Endothelial cell of umbilical vein (primary cell): ENCODE measurements around the gene SLC22A4. TPM values are rescaled to one million over a fixed set of nuclear protein-coding genes. Genes with fewer than 3 reads are reported as not detected.

Experiments
- BruUV-seq: library from RNA; stranded (reverse); fragments of 400-500 nt; replicated peaks from 2 replicates; lab custom pipeline; 2021; lab: Mats Ljungman, UMichigan
- CTCF ChIA-PET: fragments of 300-600, 350-600 bp; sonication (Branson Sonifier 250); formaldehyde crosslinking; loops from one replicate; lab custom pipeline; 2021; ENCODE audit warnings: antibody characterized with exemption, inconsistent platforms; lab: Charles Lee
- POLR2A ChIA-PET: fragments of 300-600, 350-600 bp; sonication (Branson Sonifier 250); formaldehyde crosslinking; loops from one replicate; lab custom pipeline; 2021; ENCODE audit warnings: antibody characterized with exemption, inconsistent platforms; lab: Charles Lee
- DNase-seq: peaks from one replicate; pipeline ENCODE4 v3.0.0-alpha.2; 2011; ENCODE audit warnings: low read depth, low spot score
- FAIRE-seq: peaks from 2 replicates; lab custom pipeline; 2011; peaks lifted over from hg19 to GRCh38; lab: Jason Lieb, UNC
- H2AFZ ChIP-seq: 2 replicates; pipeline ENCODE4 v1.6.0; 2012; ENCODE audit warnings: low read depth, low read length, control low read depth, inconsistent platforms
- H3K27ac ChIP-seq: 2 replicates; pipeline ENCODE4 v1.5.1; 2011; ENCODE audit warnings: low read depth, mild to moderate bottlenecking, control low read depth, low read length, moderate library complexity; ENCODE audit not compliant: insufficient read depth
- H3K27me3 ChIP-seq, 2 experiments: 2 replicates each; pipeline versions ENCODE4 v1.6.0 to v1.6.1; 2011; ENCODE audit warnings: low read length in 2 of 2, mixed read lengths in 1 of 2; ENCODE audit not compliant: control insufficient read depth in 2 of 2, insufficient read depth in 2 of 2
- H3K36me3 ChIP-seq, 2 experiments: 2 replicates in 1 of 2; 3 replicates in 1 of 2; pipeline ENCODE4 v1.5.1; 2011; ENCODE audit warnings: low read length in 2 of 2, mild to moderate bottlenecking in 1 of 2, moderate library complexity in 1 of 2; ENCODE audit not compliant: control insufficient read depth in 2 of 2, insufficient read depth in 2 of 2; ENCODE audit errors: extremely low read depth in 1 of 2
- H3K4me1 ChIP-seq: 3 replicates; pipeline ENCODE4 v1.5.1; 2011; ENCODE audit warnings: mild to moderate bottlenecking, low read length; ENCODE audit not compliant: control insufficient read depth, insufficient read depth; ENCODE audit errors: extremely low read depth
- H3K4me2 ChIP-seq: 2 replicates; pipeline ENCODE4 v1.6.1; 2011; ENCODE audit warnings: low read length, control low read depth, mixed read lengths; ENCODE audit not compliant: insufficient read depth
- H3K4me3 ChIP-seq, 3 experiments: fragments of 200-600 bp in 1 of 3; sonication (generic), shearing (Covaris generic) in 1 of 3; replicated peaks in 1 of 3; 2 replicates each; pipeline ENCODE4 v1.5.1; 2011 to 2016; ENCODE audit warnings: control low read depth in 3 of 3, low read length in 3 of 3, mild to moderate bottlenecking in 2 of 3, inconsistent platforms in 1 of 3, low read depth in 1 of 3, moderate library complexity in 1 of 3; ENCODE audit not compliant: insufficient read depth in 1 of 3
- H3K79me2 ChIP-seq: 2 replicates; pipeline ENCODE4 v1.6.0; 2012; ENCODE audit warnings: low read length, inconsistent platforms; ENCODE audit not compliant: control insufficient read depth, insufficient read depth
- H3K9ac ChIP-seq: replicated peaks from 2 replicates; pipeline ENCODE3; 2011; ENCODE audit warnings: low read length, control low read depth; ENCODE audit not compliant: insufficient read depth; ENCODE audit errors: extremely low read depth
- H3K9me1 ChIP-seq: replicated peaks from 3 replicates; pipeline ENCODE4 v1.6.0; 2011; ENCODE audit warnings: mild to moderate bottlenecking, low read length; ENCODE audit not compliant: control insufficient read depth, insufficient read depth; ENCODE audit errors: extremely low read depth
- H3K9me3 ChIP-seq: replicated peaks from 2 replicates; pipeline ENCODE4 v1.5.1; 2012; ENCODE audit warnings: low read length, inconsistent platforms; ENCODE audit not compliant: control insufficient read depth, insufficient read depth
- H4K20me1 ChIP-seq: replicated peaks from 2 replicates; pipeline ENCODE3; 2011; ENCODE audit warnings: mild to moderate bottlenecking, low read length; ENCODE audit not compliant: control insufficient read depth, insufficient read depth; ENCODE audit errors: extremely low read depth
- FOS ChIP-seq: IDR thresholded peaks from 2 replicates; pipeline ENCODE4 v1.6.1; 2011; ENCODE audit warnings: mild to moderate bottlenecking, low read length, moderate library complexity, borderline replicate concordance; ENCODE audit not compliant: insufficient read depth
- GATA2 ChIP-seq: IDR thresholded peaks from 2 replicates; pipeline ENCODE4 v1.7.0; 2011; ENCODE audit warnings: low read depth, mild to moderate bottlenecking, moderate library complexity, mixed read lengths, low read length; ENCODE audit not compliant: insufficient read length, insufficient read depth
- JUN ChIP-seq: IDR thresholded peaks from 2 replicates; pipeline ENCODE4 v1.6.1; 2011; ENCODE audit warnings: borderline replicate concordance, low read depth; ENCODE audit not compliant: insufficient read length, insufficient read depth
- MYC ChIP-seq: IDR thresholded peaks from one replicate; pipeline ENCODE4 v1.6.1; 2011; ENCODE audit warnings: mild to moderate bottlenecking, low read depth, low read length
- POLR2A ChIP-seq: IDR thresholded peaks from 2 replicates; pipeline ENCODE4 v1.6.1; 2012; ENCODE audit warnings: low read depth, mild to moderate bottlenecking, control low read depth, low read length
- POLR2AphosphoS5 ChIP-seq: IDR thresholded peaks from 2 replicates; pipeline ENCODE4 v1.6.1; 2012; ENCODE audit warnings: low read depth, mild to moderate bottlenecking, control low read depth, low read length, moderate library complexity; ENCODE audit not compliant: insufficient read depth
- dilution Hi-C: fragments of 300-500 bp; cut with MboI; formaldehyde crosslinking; loops from one replicate; pipeline ENCODE4 v1.15.0; 2019; ENCODE audit warnings: low sequenced_read_pairs; ENCODE audit not compliant: extremely low pct_ligation_motif_present
- intact Hi-C: fragments of 100-400 bp; cut with micrococcal nuclease; formaldehyde crosslinking; loops from one replicate; pipeline ENCODE4 v1.10.0; 2022
- polyA plus RNA-seq, 4 experiments: library from polyadenylated mRNA; depleted of rRNA in 3 of 4; stranded (reverse) in 3 of 4; unstranded in 1 of 4; fragments of >200 nt; gene quantifications; 2 replicates each; pipeline versions ENCODE4 v1.2.1 to v1.2.3, GENCODE V29; 2011 to 2012; ENCODE audit warnings: missing spikeins in 1 of 4
- total RNA-seq: library from RNA; stranded (reverse); gene quantifications from 2 replicates; pipeline ENCODE4 v1.2.3, GENCODE V29; 2021
- TF ChIP-seq, protein P1 (sequence below), 2 donors: IDR thresholded peaks; 1 replicate in 1 of 2; 2 replicates in 1 of 2; pipeline ENCODE4 v1.5.1; 2011; ENCODE audit warnings: low read length in 2 of 2, mild to moderate bottlenecking in 2 of 2, moderate library complexity in 2 of 2, control low read depth in 1 of 2, inconsistent platforms in 1 of 2, low read depth in 1 of 2; ENCODE audit not compliant: insufficient read depth in 1 of 2; ENCODE audit errors: extremely low read depth in 1 of 2

Gene SLC22A4
- total and polyA plus RNA-seq, 2 donors (not counting 3 experiments of a cell fraction or from before 2014, with no cell fraction given), result 4.9 to 6.9 TPM

DNA sequence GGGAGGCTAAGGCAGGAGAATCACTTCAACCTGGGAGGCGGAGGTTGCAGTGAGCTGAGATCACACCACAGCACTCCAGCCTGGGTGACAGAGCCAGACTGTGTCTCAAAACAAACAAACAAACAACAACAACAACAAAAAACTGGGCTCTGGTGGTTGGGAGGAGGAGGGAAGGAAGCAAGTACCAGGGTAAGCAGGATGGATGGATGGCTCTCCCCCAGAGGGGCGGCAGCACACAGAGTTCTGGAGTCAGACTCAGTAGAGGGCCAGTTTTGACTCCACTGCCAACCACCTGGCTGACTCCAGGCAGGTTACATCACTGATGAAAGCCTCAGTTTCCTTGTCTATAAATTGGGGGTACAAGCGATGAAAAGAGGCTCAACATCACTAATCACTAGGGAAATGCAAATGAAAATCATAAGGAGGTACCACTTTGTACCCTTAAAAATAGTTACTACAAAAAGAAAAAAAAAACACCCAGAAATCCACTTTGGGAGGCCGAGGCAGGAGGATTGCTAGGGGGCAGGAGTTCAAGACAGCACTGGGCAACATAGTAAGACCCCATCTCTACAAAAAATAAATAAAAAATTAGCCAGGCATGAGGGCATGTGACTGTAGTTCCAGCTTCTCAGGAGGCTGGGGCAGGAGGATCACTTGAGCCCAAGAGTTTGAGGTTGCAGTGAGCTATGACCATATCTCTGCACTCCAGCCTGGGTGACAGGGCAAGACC, 3.2 kb downstream of the SLC22A4 start:
- ChIA-PET CTCF (interaction anchor here (0.8 to 2.4 kb wide), 11 partner anchors 10 to 204 kb away, joined by 3 to 15 read pairs (median 5); partner anchors contain the start of gene SLC22A5), POLR2A (no interaction called here)
- DNase-seq (no peak), FAIRE-seq (no peak)
- intact Hi-C loops, result loop anchor here (10.0 kb wide), 2 partner anchors 197 to 527 kb away; partner anchors contain the start of gene IRF1
- no TSS peak for BruUV-seq
- Histone ChIP-seq H3K4me3 (no peak overlapping the region), H3K9me3 (no peaks in the 10 kb centered on the region), H3K4me2 (no peak overlapping the region), H2AFZ (no peak overlapping the region), H3K27ac (peak overlapping the region; percentile 93), H3K9ac (no peak overlapping the region), H3K27me3 (no peaks in the 10 kb centered on the region), H3K36me3 (no peaks in the 10 kb centered on the region), H3K9me1 (no peaks in the 10 kb centered on the region), H3K4me1 (peaks cover 25% of the 10 kb centered on the region), H3K79me2 (peaks cover 10% of the 10 kb centered on the region), H4K20me1 (no peaks in the 10 kb centered on the region)
- TF ChIP-seq POLR2A (no peak), GATA2 (no peak), MYC (no peak), JUN (no peak), POLR2AphosphoS5 (no peak), FOS (no peak)
- TF ChIP-seq, protein P1, sequence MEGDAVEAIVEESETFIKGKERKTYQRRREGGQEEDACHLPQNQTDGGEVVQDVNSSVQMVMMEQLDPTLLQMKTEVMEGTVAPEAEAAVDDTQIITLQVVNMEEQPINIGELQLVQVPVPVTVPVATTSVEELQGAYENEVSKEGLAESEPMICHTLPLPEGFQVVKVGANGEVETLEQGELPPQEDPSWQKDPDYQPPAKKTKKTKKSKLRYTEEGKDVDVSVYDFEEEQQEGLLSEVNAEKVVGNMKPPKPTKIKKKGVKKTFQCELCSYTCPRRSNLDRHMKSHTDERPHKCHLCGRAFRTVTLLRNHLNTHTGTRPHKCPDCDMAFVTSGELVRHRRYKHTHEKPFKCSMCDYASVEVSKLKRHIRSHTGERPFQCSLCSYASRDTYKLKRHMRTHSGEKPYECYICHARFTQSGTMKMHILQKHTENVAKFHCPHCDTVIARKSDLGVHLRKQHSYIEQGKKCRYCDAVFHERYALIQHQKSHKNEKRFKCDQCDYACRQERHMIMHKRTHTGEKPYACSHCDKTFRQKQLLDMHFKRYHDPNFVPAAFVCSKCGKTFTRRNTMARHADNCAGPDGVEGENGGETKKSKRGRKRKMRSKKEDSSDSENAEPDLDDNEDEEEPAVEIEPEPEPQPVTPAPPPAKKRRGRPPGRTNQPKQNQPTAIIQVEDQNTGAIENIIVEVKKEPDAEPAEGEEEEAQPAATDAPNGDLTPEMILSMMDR (IDR thresholded peaks at IDR 0.05; ENCODE audit: extremely low read depth in 1 of 2, insufficient read depth in 1 of 2, low read depth in 1 of 2, low read length in 2 of 2), result no peak
- dilution Hi-C loops, result no loop called here
